Tibial artery (tissue), 4 donors: ENCODE results near the gene CNTN1.

Experiments used
- DNase-seq, 2 donors: peaks; one replicate each; pipeline ENCODE4 v3.0.0-alpha.2; 2019
- H3K27ac ChIP-seq, 2 donors: fragments of 200-600 bp; sonication (generic) in 1 of 2; 1 replicate in 1 of 2; 2 replicates in 1 of 2; pipeline ENCODE4 v1.5.1; 2018 to 2019; ENCODE audit warnings: mild to moderate bottlenecking in 1 of 2
- H3K27me3 ChIP-seq, 2 donors: fragments of 200-600 bp; sonication (generic) in 1 of 2; one replicate each; pipeline versions ENCODE4 v1.5.1 to v1.6.0; 2016 to 2019
- H3K36me3 ChIP-seq, 3 donors: fragments of 200-600 bp; sonication (generic) in 2 of 3; one replicate each; pipeline ENCODE4 v1.5.1; 2016 to 2019; ENCODE audit warnings: mild to moderate bottlenecking in 2 of 3
- H3K4me1 ChIP-seq, 4 donors: fragments of 200-600 bp; sonication (generic) in 2 of 4; 1 replicate in 3 of 4; 2 replicates in 1 of 4; pipeline ENCODE4 v1.5.1; 2016 to 2019
- H3K4me3 ChIP-seq, 2 donors: fragments of 200-600 bp; sonication (generic) in 1 of 2; 1 replicate in 1 of 2; 2 replicates in 1 of 2; pipeline ENCODE4 v1.5.1; 2018 to 2019; ENCODE audit warnings: mild to moderate bottlenecking in 2 of 2
- H3K9me3 ChIP-seq, 3 donors: fragments of 200-600 bp; sonication (generic) in 1 of 3; one replicate each; pipeline ENCODE4 v1.5.1; 2016 to 2019
- CTCF ChIP-seq, 2 experiments: fragments of 200-600 bp in 1 of 2; fragments of 450-650 bp in 1 of 2; IDR thresholded peaks; one replicate each; pipeline ENCODE4 v1.5.1; 2017 to 2019; ENCODE audit warnings: antibody characterized with exemption in 2 of 2, mild to moderate bottlenecking in 1 of 2, moderate library complexity in 1 of 2
- intact Hi-C: fragments of 100-400 bp; cut with DNase I; formaldehyde crosslinking; loops from one replicate; pipeline ENCODE4 v1.15.0; 2023; ENCODE audit warnings: low total_unique reads

CNTN1 gene

GRCh38 chr12:40853221-40853620 lies 161.0 kb downstream of the CNTN1 start:
- no peaks in the 10 kb centered on the region for H3K27me3 ChIP-seq
- no peak overlapping the region for H3K27ac ChIP-seq
- H3K4me3 ChIP-seq = no peak overlapping the region
- H3K9me3 ChIP-seq = no peaks in the 10 kb centered on the region
- no peak for DNase-seq
- H3K4me1 ChIP-seq = no peaks in the 10 kb centered on the region
- intact Hi-C loops = no loop called here
- H3K36me3 ChIP-seq = no peaks in the 10 kb centered on the region
- TF ChIP-seq CTCF (IDR thresholded peaks at IDR 0.05) = no peak

GRCh38 chr12:40854604-40855003 lies 162.4 kb downstream of the CNTN1 start:
- no peak overlapping the region for H3K27ac ChIP-seq
- intact Hi-C loops = no loop called here

DNA sequence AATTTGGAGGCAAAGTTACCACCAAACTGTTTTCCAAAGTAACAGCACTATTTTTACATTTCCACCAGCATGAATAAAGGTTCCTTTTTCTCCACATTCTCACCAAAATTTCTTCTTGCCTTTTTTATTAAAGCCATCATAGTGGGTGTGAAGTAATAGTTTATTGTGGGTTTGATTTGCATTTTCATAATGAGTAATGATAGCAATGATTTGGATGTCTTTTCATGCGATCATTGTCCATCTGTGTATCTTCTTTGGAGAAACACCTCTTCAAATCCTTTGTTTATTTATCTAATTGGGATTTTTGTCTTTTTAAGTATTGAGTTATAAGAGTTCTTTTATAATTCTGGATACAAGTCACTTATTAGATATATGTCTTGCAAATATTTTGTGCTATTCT lies 172.7 kb downstream of the CNTN1 start:
- intact Hi-C loops = no loop called here
- Histone ChIP-seq H3K27ac (no peak overlapping the region), H3K4me3 (no peak overlapping the region), H3K36me3 (no peaks in the 10 kb centered on the region), H3K27me3 (no peaks in the 10 kb centered on the region), H3K4me1 (no peaks in the 10 kb centered on the region), H3K9me3 (no peaks in the 10 kb centered on the region)
- no peak for TF ChIP-seq CTCF (IDR thresholded peaks at IDR 0.05)
- DNase-seq = no peak

More at GRCh38 chr12:40854604-40855003, 162.4 kb downstream of the CNTN1 start:
- no peaks in the 10 kb centered on the region for H3K36me3 ChIP-seq
- no peaks in the 10 kb centered on the region for H3K9me3 ChIP-seq
- DNase-seq = no peak
- TF ChIP-seq CTCF (IDR thresholded peaks at IDR 0.05) = no peak
- H3K4me3 ChIP-seq = no peak overlapping the region
- no peaks in the 10 kb centered on the region for H3K4me1 ChIP-seq
- no peaks in the 10 kb centered on the region for H3K27me3 ChIP-seq

DNA sequence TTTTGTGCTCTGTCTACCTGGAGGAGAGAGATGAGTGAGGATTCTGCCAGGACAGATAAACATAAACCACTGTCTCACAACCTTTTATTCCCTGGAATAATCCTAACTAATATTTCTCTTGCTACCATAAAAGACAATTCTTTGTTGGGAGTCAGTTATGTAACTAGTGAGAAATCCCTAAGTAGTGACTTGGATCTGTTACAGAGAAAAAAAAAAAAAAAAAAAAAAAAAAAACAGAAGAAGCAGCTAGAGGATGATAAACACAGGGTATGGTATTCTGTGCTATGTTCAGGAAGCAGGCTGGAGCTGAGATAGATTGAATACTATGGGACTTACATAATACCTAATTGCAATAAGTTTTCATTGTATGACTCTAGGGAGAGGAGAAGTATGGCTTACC lies 178.7 kb downstream of the CNTN1 start:
- no peaks in the 10 kb centered on the region for H3K27me3 ChIP-seq
- no peak for TF ChIP-seq CTCF (IDR thresholded peaks at IDR 0.05)
- H3K4me3 ChIP-seq = no peak overlapping the region
- no peaks in the 10 kb centered on the region for H3K4me1 ChIP-seq
- no peak overlapping the region for H3K27ac ChIP-seq
- intact Hi-C loops = no loop called here
- no peaks in the 10 kb centered on the region for H3K36me3 ChIP-seq
- no peak for DNase-seq
- H3K9me3 ChIP-seq = no peaks in the 10 kb centered on the region

DNA sequence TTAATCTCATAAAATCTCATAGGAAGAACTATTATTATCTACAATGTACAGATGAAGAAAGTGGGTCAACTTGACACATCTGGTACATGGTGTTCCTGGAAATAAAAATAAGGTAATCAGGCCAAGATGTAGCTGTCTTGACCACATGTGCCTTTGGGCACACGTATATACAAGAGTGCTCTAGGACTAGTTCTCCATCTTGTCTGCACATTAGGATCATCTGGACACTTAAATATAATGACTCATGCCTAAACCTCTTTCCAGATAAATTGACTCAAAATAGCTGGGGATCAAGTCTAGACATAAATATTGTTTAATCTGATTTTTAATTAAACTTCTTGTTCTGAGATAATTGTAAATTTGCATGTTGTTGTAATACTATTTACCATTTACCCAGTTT lies 182.6 kb downstream of the CNTN1 start:
- no peak for DNase-seq
- no peaks in the 10 kb centered on the region for H3K36me3 ChIP-seq
- intact Hi-C loops = no loop called here
- H3K4me3 ChIP-seq = no peak overlapping the region
- no peak overlapping the region for H3K27ac ChIP-seq
- H3K4me1 ChIP-seq = no peaks in the 10 kb centered on the region
- no peaks in the 10 kb centered on the region for H3K27me3 ChIP-seq
- TF ChIP-seq CTCF (IDR thresholded peaks at IDR 0.05) = no peak
- H3K9me3 ChIP-seq = no peaks in the 10 kb centered on the region

GRCh38 chr12:40889329-40889728 lies 197.1 kb downstream of the CNTN1 start:
- no peak for TF ChIP-seq CTCF (IDR thresholded peaks at IDR 0.05)
- DNase-seq = no peak
- Histone ChIP-seq H3K27ac (no peak overlapping the region), H3K36me3 (no peaks in the 10 kb centered on the region), H3K9me3 (no peaks in the 10 kb centered on the region), H3K4me3 (no peak overlapping the region), H3K4me1 (no peaks in the 10 kb centered on the region), H3K27me3 (no peaks in the 10 kb centered on the region)
- intact Hi-C loops = no loop called here
